Suppressor macrophage treated with lipopolysaccharide for 4 hours (primary cell): ENCODE results near the gene DPM2.
A peak's percentile ranks its signal among the peaks of the same experiment; 100 is the strongest.

ENCODE experiments used
- DNase-seq: peaks from one replicate; pipeline ENCODE4 v3.0.0-alpha.2; 2020

Gene DPM2, protein sequence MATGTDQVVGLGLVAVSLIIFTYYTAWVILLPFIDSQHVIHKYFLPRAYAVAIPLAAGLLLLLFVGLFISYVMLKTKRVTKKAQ

DNA sequence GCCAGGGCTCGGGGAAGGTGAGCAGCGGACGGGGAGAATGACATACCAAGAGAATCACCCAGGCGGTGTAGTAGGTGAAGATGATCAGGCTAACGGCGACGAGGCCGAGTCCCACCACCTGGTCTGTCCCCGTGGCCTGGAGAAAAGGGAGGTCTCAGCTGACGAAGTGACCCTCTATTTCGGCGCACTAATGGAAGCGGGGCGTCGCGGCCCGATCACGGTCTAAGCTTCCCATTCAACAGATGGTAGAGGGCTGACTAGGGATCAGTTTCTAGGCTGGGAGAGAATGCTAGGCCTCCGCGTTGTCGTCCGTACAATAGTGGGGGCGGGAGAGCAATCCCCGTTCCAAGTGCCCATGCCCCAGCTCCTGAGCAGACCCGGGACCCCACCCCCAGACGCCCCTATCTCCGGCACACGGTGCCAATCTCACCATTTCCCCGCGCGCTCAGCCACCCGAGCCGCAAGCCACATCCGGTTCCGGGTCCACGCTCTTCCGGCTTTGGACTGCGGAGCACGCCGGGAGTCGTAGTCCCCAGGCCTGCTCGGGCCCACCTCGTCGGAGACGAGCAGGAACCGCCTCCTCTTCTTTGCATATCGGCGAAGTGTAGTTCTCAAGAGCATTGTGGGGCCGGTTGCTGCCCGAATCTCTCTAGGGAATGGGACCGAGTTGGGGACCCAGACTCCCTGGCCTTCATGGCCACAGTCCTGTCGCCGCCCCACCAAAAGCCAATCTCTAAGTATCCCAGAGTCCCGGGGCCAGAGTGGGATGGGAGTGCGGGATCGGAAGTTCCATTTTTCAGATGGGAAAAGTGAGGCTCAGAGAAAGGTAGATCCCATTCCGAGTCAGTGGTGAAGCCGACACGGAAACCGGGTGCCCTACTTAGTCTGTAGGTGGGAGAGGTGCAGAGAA, at the start of gene DPM2:
TSS of gene DPM2 (minus strand) at position 467 of the 910 bp plus-strand sequence. CDS start at position 433, 34 bp downstream.
- peak; percentile 86 for DNase-seq

- peak; percentile 50 for DNase-seq
These were observed 49.5 kb upstream of the DPM2 start for GRCh38 chr9:127987103-127987614.

- DNase-seq = no peak
These were observed 47.4 kb upstream of the DPM2 start for GRCh38 chr9:127985011-127985410.

GRCh38 chr9:127983847-127984289, 46.2 kb upstream of the DPM2 start:
- no peak for DNase-seq

DNA sequence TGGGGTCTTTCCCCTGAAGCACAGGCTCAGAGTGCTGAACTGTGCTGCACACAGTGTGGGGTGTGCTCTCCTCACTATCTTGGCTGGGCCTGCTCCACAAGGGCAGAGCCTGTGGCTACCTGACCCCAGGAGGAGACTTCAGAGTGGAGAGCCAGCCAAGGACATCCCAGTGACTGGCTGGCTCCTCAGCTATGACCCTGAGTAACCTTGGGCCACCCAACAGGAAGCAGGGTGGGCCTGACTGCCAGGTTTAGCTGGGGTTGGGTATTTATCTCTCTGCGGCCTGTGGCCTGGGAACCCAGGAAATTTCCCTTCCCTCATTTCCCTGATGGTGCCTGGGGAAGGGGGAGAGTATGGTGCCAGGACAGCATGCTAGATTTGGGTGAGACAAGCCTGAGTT, 45.3 kb upstream of the DPM2 start:
- DNase-seq = no peak

DNA sequence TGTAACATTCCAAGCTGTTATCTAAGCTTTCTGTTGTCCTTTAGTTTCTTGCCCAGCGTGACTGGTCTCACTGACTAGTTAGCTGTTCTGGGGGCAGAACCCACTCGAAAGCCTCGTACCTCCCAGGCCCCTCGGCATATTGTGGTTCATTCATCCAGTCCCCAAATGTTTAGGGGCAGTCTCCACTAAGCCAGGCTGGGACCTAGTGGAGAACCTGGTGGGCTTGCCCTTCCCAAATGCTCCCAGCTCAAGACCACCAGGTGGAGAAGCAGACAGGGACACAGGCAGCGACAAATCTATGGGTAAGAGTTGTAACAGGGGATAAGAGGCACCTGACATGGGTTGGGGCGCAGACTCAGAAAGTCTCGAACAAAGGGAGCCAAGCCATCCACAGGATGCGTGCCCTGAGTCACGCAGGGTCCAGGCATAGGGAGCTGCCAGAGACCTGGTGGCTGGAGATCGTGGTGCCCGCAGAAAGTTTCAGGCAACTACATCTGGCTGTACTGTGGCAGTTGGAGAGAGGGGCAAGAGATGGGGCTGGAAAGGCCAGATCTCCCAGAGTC, 44.0 kb upstream of the DPM2 start:
- DNase-seq = no peak

GRCh38 chr9:127980706-127981558, 43.3 kb upstream of the DPM2 start, which contains the start of gene EEIG1:
Gene EEIG1 (minus strand): TSS chr9:127980989. CDS start chr9:127980137, 852 bp downstream.
- DNase-seq = peak; percentile 96

GRCh38 chr9:127980060-127980705, 42.5 kb upstream of the DPM2 start:
- DNase-seq = no peak

DNA sequence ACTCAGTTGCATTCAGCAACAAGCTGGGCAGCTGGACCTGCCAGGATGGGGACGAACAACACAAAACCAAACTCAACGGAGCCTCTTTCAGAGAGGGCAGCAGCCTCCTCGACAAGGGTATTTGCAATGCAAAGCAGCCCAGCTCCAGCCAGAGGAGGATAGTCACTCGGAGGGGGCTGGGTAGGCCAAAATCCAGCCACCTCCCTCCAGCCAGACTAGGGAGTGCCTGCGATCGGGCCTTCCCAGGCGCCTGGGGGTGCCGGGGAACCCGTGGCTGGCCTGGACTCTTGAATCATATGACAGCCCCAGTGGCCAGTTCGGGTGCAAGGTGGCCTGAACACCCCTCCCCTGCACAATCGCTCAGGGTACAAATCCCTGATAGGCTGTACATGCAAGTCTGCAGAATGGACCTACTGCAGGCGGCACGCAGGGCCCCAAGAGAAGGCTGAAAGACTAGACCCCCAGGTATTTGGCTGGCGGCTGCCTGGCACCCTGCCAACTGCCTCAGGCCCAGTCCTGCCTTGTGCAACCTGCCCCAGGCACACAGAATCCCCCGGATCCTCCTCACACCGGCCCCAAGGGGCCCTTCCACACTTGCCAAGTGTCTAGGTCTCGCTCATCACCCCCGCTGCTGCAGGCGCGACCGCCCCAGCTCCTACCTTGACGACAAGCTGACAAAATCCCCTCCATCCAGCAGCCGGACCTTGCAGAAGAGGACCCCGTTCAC, 41.8 kb upstream of the DPM2 start:
- DNase-seq = no peak

DNA sequence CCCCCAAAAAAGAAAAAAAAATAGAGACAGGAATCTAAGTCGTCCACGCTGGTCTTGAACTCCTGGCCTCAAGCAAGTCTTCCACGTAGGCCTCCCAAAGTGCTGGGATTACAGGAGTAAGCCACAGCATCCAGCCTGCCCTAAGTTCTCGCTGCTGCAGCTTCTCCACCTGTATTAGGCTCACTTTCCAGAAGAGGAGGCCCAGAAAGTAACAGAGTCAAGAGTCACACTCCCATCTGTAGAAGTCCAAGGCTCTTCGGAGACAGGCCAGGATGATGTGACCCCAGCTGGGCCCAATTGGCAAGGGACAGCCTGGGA, 41.3 kb upstream of the DPM2 start:
- no peak for DNase-seq

- DNase-seq = peak; percentile 53
These were observed 40.4 kb upstream of the DPM2 start for GRCh38 chr9:127977884-127978647.

DNA sequence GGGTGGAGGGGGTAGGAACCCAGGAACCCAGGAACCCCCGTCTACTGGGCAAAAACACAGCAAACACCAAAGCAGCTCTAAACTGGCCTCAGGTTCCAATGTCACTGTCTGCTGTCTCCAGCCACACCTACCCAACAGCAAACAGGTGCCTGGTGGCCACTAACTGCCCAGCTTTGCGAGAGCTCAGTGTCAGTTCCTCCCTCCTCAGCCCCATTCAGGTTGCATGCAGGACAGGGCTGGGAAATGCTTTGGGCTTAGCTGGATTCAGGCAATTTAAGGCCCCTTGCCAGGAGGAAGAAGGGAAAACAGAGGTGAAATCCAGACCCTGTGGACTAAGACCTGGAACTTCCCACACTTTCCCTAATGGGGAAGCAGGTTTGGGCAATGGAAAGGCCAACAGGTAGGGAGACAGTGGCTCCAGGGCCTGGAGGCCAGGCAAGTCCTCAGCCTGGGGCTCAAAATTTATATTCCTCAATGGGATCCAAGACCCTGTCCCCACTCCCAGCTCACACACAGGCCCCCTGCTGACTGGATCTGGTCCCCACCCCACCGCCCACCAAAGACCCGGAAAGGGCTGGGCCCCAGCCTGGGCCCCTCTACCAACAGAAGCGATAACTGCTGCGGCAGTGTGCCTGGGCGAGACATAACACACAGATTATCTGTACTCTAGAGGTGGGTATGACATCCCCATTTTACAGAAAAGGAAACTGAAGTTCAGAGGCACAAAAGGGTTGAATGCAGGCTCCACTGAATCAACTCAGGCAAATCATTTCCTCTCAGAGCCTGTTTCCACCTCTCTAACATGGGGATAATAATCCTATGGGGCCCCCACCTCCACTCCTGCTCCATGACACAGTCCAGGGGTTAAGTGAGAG, 39.6 kb upstream of the DPM2 start:
- no peak for DNase-seq

DNA sequence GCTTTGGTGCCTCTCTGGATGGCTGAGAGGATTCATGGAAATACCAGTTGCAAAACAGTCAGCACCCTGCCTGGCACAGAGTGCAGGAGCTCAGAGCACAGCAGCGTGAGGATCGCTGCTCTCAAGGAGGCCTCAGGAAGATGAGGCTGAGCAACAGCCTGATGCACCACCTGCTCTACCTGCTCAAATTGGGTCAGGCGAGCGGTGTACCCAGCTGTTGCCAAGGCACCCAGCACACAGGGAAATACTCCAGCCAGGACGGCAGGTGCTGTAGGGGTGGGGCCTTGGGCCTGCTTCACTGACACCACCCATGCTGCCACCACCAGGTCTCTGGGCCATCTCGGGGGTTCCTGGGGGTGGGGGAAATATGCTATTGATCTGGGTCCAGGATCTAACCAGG, 38.8 kb upstream of the DPM2 start:
- no peak for DNase-seq

- DNase-seq = no peak
These were observed 38.0 kb upstream of the DPM2 start for GRCh38 chr9:127975376-127976315.

DNA sequence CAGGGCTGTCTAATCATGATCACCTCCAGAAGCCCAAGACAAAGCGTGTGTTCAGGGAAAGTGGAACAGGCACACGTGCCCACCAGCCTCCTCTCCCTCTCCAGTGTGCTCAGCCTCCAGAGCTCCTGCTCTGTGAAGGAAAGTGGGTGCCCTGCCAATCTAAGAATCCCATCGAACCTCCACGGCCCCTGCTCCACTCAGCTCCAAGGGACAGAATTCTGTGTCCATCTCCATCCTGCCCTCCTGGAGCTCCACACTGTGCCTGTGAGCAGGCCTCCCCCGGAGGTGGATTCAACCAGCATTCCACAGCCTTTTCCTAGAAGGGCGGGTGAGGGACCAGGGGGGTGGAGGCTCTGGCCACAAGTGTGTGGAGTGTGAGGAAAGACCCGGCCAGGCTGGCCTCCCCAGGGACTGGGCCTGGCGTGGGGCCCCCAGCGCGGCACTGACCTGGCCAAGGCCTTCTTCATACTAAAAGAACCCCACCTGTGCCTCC, 37.2 kb upstream of the DPM2 start:
- no peak for DNase-seq

GRCh38 chr9:127974001-127974768, 36.5 kb upstream of the DPM2 start:
- DNase-seq = no peak

- DNase-seq = no peak
These were observed 35.7 kb upstream of the DPM2 start for GRCh38 chr9:127973169-127974000.
